ENCODE measurements around the gene CDC42BPA. TPM values are rescaled to one million over a fixed set of nuclear protein-coding genes. Genes with fewer than 3 reads are reported as not detected.

Gene CDC42BPA
- total and polyA plus RNA-seq, 11 donors, result 9.8 to 33.8 (median 29.7) TPM

- peak in 1 of 5 donors; percentile 59 for DNase-seq
- 41 to 49% (median 47%) methylated on average over 6 of the region's 6 CpGs for WGBS, 4 donors
- no peaks in the 10 kb centered on the region for H3K9me3 ChIP-seq
- peak; percentile 38 to 78 (median 70) for ATAC-seq
- H3K36me3 ChIP-seq, result peaks cover 0 to 39% (median 28%) of the 10 kb centered on the region in 9 donors
- intact Hi-C loops (cut with DNase I), result no loop called here
- H3K27ac ChIP-seq, result peak overlapping the region; percentile 32 to 88 (median 72)
- no peaks in the 10 kb centered on the region for H3K27me3 ChIP-seq
- TF ChIP-seq, protein P1, sequence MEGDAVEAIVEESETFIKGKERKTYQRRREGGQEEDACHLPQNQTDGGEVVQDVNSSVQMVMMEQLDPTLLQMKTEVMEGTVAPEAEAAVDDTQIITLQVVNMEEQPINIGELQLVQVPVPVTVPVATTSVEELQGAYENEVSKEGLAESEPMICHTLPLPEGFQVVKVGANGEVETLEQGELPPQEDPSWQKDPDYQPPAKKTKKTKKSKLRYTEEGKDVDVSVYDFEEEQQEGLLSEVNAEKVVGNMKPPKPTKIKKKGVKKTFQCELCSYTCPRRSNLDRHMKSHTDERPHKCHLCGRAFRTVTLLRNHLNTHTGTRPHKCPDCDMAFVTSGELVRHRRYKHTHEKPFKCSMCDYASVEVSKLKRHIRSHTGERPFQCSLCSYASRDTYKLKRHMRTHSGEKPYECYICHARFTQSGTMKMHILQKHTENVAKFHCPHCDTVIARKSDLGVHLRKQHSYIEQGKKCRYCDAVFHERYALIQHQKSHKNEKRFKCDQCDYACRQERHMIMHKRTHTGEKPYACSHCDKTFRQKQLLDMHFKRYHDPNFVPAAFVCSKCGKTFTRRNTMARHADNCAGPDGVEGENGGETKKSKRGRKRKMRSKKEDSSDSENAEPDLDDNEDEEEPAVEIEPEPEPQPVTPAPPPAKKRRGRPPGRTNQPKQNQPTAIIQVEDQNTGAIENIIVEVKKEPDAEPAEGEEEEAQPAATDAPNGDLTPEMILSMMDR (IDR thresholded peaks at IDR 0.05), result no peak
- no peak for TF ChIP-seq POLR2A (IDR thresholded peaks at IDR 0.05)
- H3K4me3 ChIP-seq, result no peak overlapping the region
- H3K4me1 ChIP-seq, result peaks cover 0 to 90% (median 24%) of the 10 kb centered on the region in 12 donors
Observed at GRCh38 chr1:226964068-226964425, 354.2 kb downstream of the CDC42BPA start.

- ATAC-seq (no peak), DNase-seq (peak in 1 of 5 donors; percentile 22)
- intact Hi-C loops (cut with DNase I), result no loop called here
- Histone ChIP-seq H3K9me3 (no peaks in the 10 kb centered on the region), H3K4me3 (no peak overlapping the region), H3K4me1 (peaks cover 0 to 92% (median 24%) of the 10 kb centered on the region in 12 donors), H3K27ac (peak overlapping the region in 11 of 12 donors; percentile 31 to 88 (median 73)), H3K27me3 (no peaks in the 10 kb centered on the region), H3K36me3 (peaks cover 0 to 39% (median 28%) of the 10 kb centered on the region in 9 donors)
- 83 to 90% (median 87%) methylated on average over 21 to 28 of the region's 28 CpGs for WGBS, 4 donors
- no peak for TF ChIP-seq POLR2A (IDR thresholded peaks at IDR 0.05)
- TF ChIP-seq, protein P1 (IDR thresholded peaks at IDR 0.05), result no peak
Observed at GRCh38 chr1:226962421-226963391, 355.6 kb downstream of the CDC42BPA start.

DNA sequence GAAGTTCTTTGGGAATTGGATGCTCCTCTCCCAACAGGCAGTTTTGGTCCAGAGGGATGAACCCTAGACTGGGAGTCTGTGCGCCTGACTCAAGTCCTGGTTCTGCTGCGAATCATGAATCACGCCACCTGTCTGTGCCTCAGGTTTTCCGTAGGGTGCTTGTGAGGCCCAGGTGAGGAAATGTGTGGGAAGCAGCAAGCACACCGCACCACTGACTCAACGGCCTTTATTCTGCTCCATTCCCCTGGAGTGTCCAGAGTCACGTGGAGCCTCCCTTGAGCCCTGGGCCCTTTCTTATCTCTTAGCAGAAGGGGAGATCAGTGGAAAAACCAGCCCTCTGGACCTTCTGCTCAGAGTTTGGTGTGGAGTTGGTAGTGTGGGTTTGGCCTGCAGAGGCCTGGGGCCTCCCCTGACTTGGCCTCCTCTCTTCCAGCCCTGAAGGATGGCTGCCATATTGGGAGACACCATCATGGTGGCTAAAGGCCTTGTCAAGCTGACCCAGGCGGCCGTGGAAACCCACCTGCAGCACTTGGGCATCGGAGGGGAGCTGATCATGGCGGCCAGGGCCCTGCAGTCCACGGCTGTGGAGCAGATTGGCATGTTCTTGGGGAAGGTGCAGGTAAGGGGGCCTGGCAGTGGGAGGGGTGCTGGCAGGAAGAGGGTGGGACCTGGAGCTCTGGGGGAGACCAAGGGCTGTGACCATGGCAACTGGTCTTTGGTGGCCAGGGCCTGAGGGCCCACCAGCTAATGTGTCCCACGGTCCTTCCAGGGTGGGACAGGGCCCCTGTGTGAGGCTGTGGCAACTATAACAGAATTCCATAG lies 357.1 kb downstream of the CDC42BPA start:
- Histone ChIP-seq H3K9me3 (no peaks in the 10 kb centered on the region), H3K27me3 (no peaks in the 10 kb centered on the region), H3K36me3 (peaks cover 0 to 28% (median 19%) of the 10 kb centered on the region in 9 donors), H3K4me3 (no peak overlapping the region), H3K4me1 (peaks cover 0 to 77% (median 20%) of the 10 kb centered on the region in 12 donors), H3K27ac (peak overlapping the region in 2 of 12 donors; percentile 85 to 86)
- 93 to 97% (median 96%) methylated on average over 11 to 13 of the region's 13 CpGs for WGBS, 4 donors
- ATAC-seq (no peak), DNase-seq (peak in 1 of 5 donors; percentile 25)
- intact Hi-C loops (cut with DNase I), result no loop called here
- TF ChIP-seq POLR2A (IDR thresholded peaks at IDR 0.05), result no peak
- TF ChIP-seq, protein P1 (IDR thresholded peaks at IDR 0.05), result no peak
